A549 (cell line): ENCODE measurements around the gene C9orf78. TPM values are rescaled to one million over a fixed set of nuclear protein-coding genes. Genes with fewer than 3 reads are reported as not detected.

Experiments used
- ATAC-seq, 2 experiments: fragments of 200-7000 bp in 1 of 2; fragments of >200 bp in 1 of 2; cut with Nextera tagmentation in 1 of 2; cut with Tn5 transposase in 1 of 2; 3 replicates each; pipeline versions ENCODE4 v1.8.0 to v1.9.1; 2018 to 2020; ENCODE audit warnings: mild to moderate bottlenecking in 1 of 2, moderate library complexity in 1 of 2
- CTCF ChIA-PET: fragments of 300-600 bp; sonication (Branson Sonifier 250); formaldehyde crosslinking; extraction: SDS; loops from one replicate; lab custom pipeline; 2021; ENCODE audit warnings: antibody characterized with exemption, inconsistent platforms; lab: Yijun Ruan, JAX
- POLR2A ChIA-PET: fragments of 350-600 bp; formaldehyde crosslinking; extraction: SDS; loops from one replicate; lab custom pipeline; 2021; ENCODE audit warnings: antibody characterized with exemption, inconsistent platforms; lab: Yijun Ruan, JAX
- DNase-seq, 2 experiments: peaks; one replicate each; pipeline versions ENCODE4 v3.0.0 to v3.0.0-alpha.2; 2011 to 2016; ENCODE audit warnings: low read depth in 1 of 2, low spot score in 1 of 2
- FAIRE-seq: peaks from 2 replicates; lab custom pipeline; 2011; peaks lifted over from hg19 to GRCh38; lab: Jason Lieb, UNC
- H3K27ac ChIP-seq, 2 experiments: fragments of >200 bp; sonication (Bioruptor Twin); formaldehyde crosslinking; 3 replicates each; pipeline ENCODE4 v1.5.1; 2016 to 2017
- H3K4me1 ChIP-seq: fragments of >200 bp; sonication (Bioruptor Twin); formaldehyde crosslinking; 3 replicates; pipeline ENCODE4 v1.6.1; 2016
- H3K4me2 ChIP-seq: fragments of >200 bp; sonication (Bioruptor Twin); formaldehyde crosslinking; 3 replicates; pipeline ENCODE4 v1.6.1; 2016
- H3K4me3 ChIP-seq: fragments of >200 bp; sonication (Bioruptor Twin); formaldehyde crosslinking; 3 replicates; pipeline ENCODE4 v1.5.1; 2016
- H3K9me3 ChIP-seq: fragments of >200 bp; sonication (Bioruptor Twin); formaldehyde crosslinking; 3 replicates; pipeline ENCODE4 v1.6.1; 2016
- CBX2 ChIP-seq: fragments of 200-600 bp; sonication (generic); IDR thresholded peaks from 2 replicates; pipeline ENCODE4 v1.6.1; 2016; ENCODE audit warnings: low read depth, mild to moderate bottlenecking, borderline replicate concordance
- CEBPB ChIP-seq, 2 experiments: fragments of >200 bp in 1 of 2; sonication (Bioruptor Twin) in 1 of 2; formaldehyde crosslinking in 1 of 2; IDR thresholded peaks; 2 replicates each; pipeline ENCODE4 v1.6.1; 2012 to 2016
- CHD2 ChIP-seq: fragments of 150-350 bp; IDR thresholded peaks from 2 replicates; pipeline ENCODE4 v1.6.1; 2014; ENCODE audit warnings: low read length; ENCODE audit not compliant: partially characterized antibody
- FOSB ChIP-seq: fragments of 250-450 bp; sonication (Bioruptor Pico); IDR thresholded peaks from 2 replicates; pipeline ENCODE4 v1.5.0; 2020; ENCODE audit warnings: mild to moderate bottlenecking, moderate library complexity
- FOSL2 ChIP-seq, 2 experiments: fragments of 450-650 bp in 1 of 2; fragments of >200 bp in 1 of 2; sonication (Bioruptor Twin) in 1 of 2; formaldehyde crosslinking; IDR thresholded peaks; 2 replicates each; pipeline versions ENCODE4 v1.5.0 to v1.6.1; 2016 to 2020; ENCODE audit warnings: mild to moderate bottlenecking in 1 of 2, moderate library complexity in 1 of 2
- FOXS1 ChIP-seq: fragments of 250-450 bp; sonication (Bioruptor Pico); IDR thresholded peaks from 2 replicates; pipeline ENCODE4 v1.5.0; 2020; ENCODE audit warnings: mild to moderate bottlenecking, moderate library complexity
- GATA3 ChIP-seq: IDR thresholded peaks from 2 replicates; pipeline ENCODE4 v1.6.1; 2012; ENCODE audit warnings: borderline replicate concordance
- HES2 ChIP-seq: fragments of >200 bp; sonication (Bioruptor Twin); formaldehyde crosslinking; IDR thresholded peaks from 2 replicates; pipeline ENCODE4 v1.6.1; 2016
- HEYL ChIP-seq: fragments of 250-450 bp; sonication (Bioruptor Pico); IDR thresholded peaks from 2 replicates; pipeline ENCODE4 v1.8.0; 2021; ENCODE audit warnings: mild to moderate bottlenecking, moderate library complexity
- HOXA7 ChIP-seq: fragments of 250-450 bp; sonication (Bioruptor Pico); IDR thresholded peaks from 2 replicates; pipeline ENCODE4 v1.5.0; 2020; ENCODE audit warnings: mild to moderate bottlenecking, moderate library complexity
- JUN ChIP-seq, 2 experiments: fragments of >200 bp; sonication (Bioruptor Twin); formaldehyde crosslinking; IDR thresholded peaks; 2 replicates in 1 of 2; 3 replicates in 1 of 2; pipeline ENCODE4 v1.6.1; 2016 to 2017
- JUNB ChIP-seq: fragments of >200 bp; sonication (Bioruptor Twin); formaldehyde crosslinking; IDR thresholded peaks from 2 replicates; pipeline ENCODE4 v1.6.1; 2016
- KDM1A ChIP-seq: fragments of 200-600 bp; sonication (generic); IDR thresholded peaks from 2 replicates; pipeline ENCODE4 v1.6.1; 2016; ENCODE audit warnings: low read depth, mild to moderate bottlenecking
- KDM5A ChIP-seq: fragments of 200-600 bp; sonication (generic); IDR thresholded peaks from 2 replicates; pipeline ENCODE4 v1.6.1; 2016; ENCODE audit warnings: antibody characterized with exemption, mild to moderate bottlenecking
- MAFK ChIP-seq: fragments of 450-650 bp; IDR thresholded peaks from 2 replicates; pipeline ENCODE4 v1.6.1; 2014; ENCODE audit not compliant: partially characterized antibody
- MAX ChIP-seq: IDR thresholded peaks from 2 replicates; pipeline ENCODE4 v1.6.1; 2012
- NR3C1 ChIP-seq: fragments of >200 bp; sonication (Bioruptor Twin); formaldehyde crosslinking; IDR thresholded peaks from 3 replicates; pipeline ENCODE4 v1.6.1; 2017
- PBX3 ChIP-seq: IDR thresholded peaks from 2 replicates; pipeline ENCODE4 v1.6.1; 2012
- POLR2A ChIP-seq: IDR thresholded peaks from 2 replicates; pipeline ENCODE4 v1.6.1; 2012; ENCODE audit warnings: mild to moderate bottlenecking, low read length
- POLR2AphosphoS2 ChIP-seq: conservative IDR thresholded peaks from 2 replicates; pipeline ENCODE4 v1.6.1; 2012; ENCODE audit warnings: low read length, improper control_type of control experiment, inconsistent platforms
- RARB ChIP-seq: fragments of 250-450 bp; sonication (Bioruptor Pico); IDR thresholded peaks from 2 replicates; pipeline ENCODE4 v1.8.0; 2021; ENCODE audit warnings: mild to moderate bottlenecking, moderate library complexity
- RFX5 ChIP-seq: fragments of 450-650 bp; IDR thresholded peaks from 2 replicates; pipeline ENCODE4 v1.7.1; 2014; ENCODE audit warnings: antibody characterized with exemption, mild to moderate bottlenecking, moderate library complexity
- SMC3 ChIP-seq: fragments of >200 bp; sonication (Bioruptor Twin); formaldehyde crosslinking; IDR thresholded peaks from 3 replicates; pipeline ENCODE4 v1.6.1; 2018; ENCODE audit warnings: inconsistent platforms
- TFCP2L1 ChIP-seq: fragments of 250-450 bp; sonication (Bioruptor Pico); IDR thresholded peaks from 2 replicates; pipeline ENCODE4 v1.5.0; 2021; ENCODE audit warnings: mild to moderate bottlenecking
- ZFP36 ChIP-seq: fragments of 450-650 bp; IDR thresholded peaks from 2 replicates; pipeline ENCODE4 v1.6.1; 2014; ENCODE audit warnings: borderline replicate concordance; ENCODE audit not compliant: partially characterized antibody
- ZNF302 ChIP-seq: fragments of 250-450 bp; sonication (Bioruptor Pico); IDR thresholded peaks from 2 replicates; pipeline ENCODE4 v1.9.0; 2021; ENCODE audit warnings: inconsistent platforms, mild to moderate bottlenecking, moderate library complexity
- WGBS: methylation state at CpG from one replicate; pipeline ENCODE4 v1.1.6; 2017; ENCODE audit errors: missing lambda C conversion rate; 5-methylcytosine and 5-hydroxymethylcytosine counted together
- polyA plus RNA-seq, 4 experiments: library from polyadenylated mRNA; depleted of rRNA in 3 of 4; stranded (reverse); fragments of >200 nt; fragmentation: RNase III in 1 of 4; extraction: RNeasy Plus Mini Kit Qiagen cat#74134 plus additional on column Dnase treatment in 1 of 4; gene quantifications; 2 replicates in 3 of 4; 3 replicates in 1 of 4; pipeline ENCODE4 v1.2.3, GENCODE V29; 2011 to 2017

Gene C9orf78
- polyA plus RNA-seq, 2 of the 4 experiments (the other 2 are of a cell fraction) = 91.4 to 131 TPM

- H3K9me3 ChIP-seq = no peaks in the 10 kb centered on the region
- POLR2A ChIA-PET = no interaction called here
- CTCF ChIA-PET = no interaction called here
These were observed 7.0 kb downstream of the C9orf78 start for GRCh38 chr9:129828051-129828450.

GRCh38 chr9:129826759-129827158, 8.3 kb downstream of the C9orf78 start:
- TF ChIP-seq POLR2AphosphoS2 = no peak
- no peak for TF ChIP-seq FOSB
- TF ChIP-seq TFCP2L1 (CRISPR knock-in tag) = no peak
- no peak for TF ChIP-seq MAFK
- no peak for TF ChIP-seq JUNB
- no peak for TF ChIP-seq HES2
- no peak for TF ChIP-seq KDM5A
- TF ChIP-seq CBX2 = no peak
- no peak for TF ChIP-seq HOXA7 (CRISPR knock-in tag)
- no peak for TF ChIP-seq HEYL (CRISPR knock-in tag)
- TF ChIP-seq RARB (CRISPR knock-in tag) = no peak
- TF ChIP-seq SMC3 = no peak
- TF ChIP-seq NR3C1 = no peak
- TF ChIP-seq FOSL2 (IDR thresholded peaks at IDR 0.05) = no peak
- TF ChIP-seq FOSL2 (CRISPR knock-in tag; IDR thresholded peaks at IDR 0.05) = no peak
- no peak for TF ChIP-seq KDM1A
- no peak for TF ChIP-seq FOXS1 (CRISPR knock-in tag)
- TF ChIP-seq PBX3 = no peak
- TF ChIP-seq RFX5 = no peak
- TF ChIP-seq CHD2 = no peak
- WGBS = 65% methylated on average over 1 of the region's 1 CpG
- no peak for ATAC-seq
- ChIA-PET POLR2A (no interaction called here), CTCF (interaction anchor here (1.0 kb wide), 1 partner anchor 89 kb away, joined by 3 read pairs; no protein-coding TSS in a partner anchor)
- Histone ChIP-seq H3K4me2 (no peak overlapping the region), H3K4me3 (no peak overlapping the region), H3K27ac (no peak overlapping the region), H3K4me1 (peaks cover 6% of the 10 kb centered on the region; the same call in 2 of the 3 replicates), H3K9me3 (no peaks in the 10 kb centered on the region)
- no peak for FAIRE-seq
- no peak for DNase-seq

More at GRCh38 chr9:129828051-129828450, 7.0 kb downstream of the C9orf78 start:
- H3K4me3 ChIP-seq = no peak overlapping the region
- FAIRE-seq (no peak), ATAC-seq (no peak), DNase-seq (no peak)
- H3K4me2 ChIP-seq = no peak overlapping the region
- TF ChIP-seq ZFP36 (no peak), KDM5A (no peak), FOSB (no peak), ZNF302 (no peak), MAX (no peak), CBX2 (no peak), POLR2A (no peak), GATA3 (no peak), CEBPB (IDR thresholded peaks at IDR 0.05) (no peak), CHD2 (no peak)
- H3K27ac ChIP-seq = no peak overlapping the region
- 92% methylated on average over 9 of the region's 9 CpGs for WGBS
- no peaks in the 10 kb centered on the region for H3K4me1 ChIP-seq

- H3K27ac ChIP-seq = no peak overlapping the region
These were observed 8.7 kb downstream of the C9orf78 start for GRCh38 chr9:129826344-129826743.

More at GRCh38 chr9:129826344-129826743, 8.7 kb downstream of the C9orf78 start:
- ATAC-seq = no peak
- DNase-seq = no peak
- no peak for TF ChIP-seq JUN (IDR thresholded peaks at IDR 0.05)
- ChIA-PET POLR2A (no interaction called here), CTCF (interaction anchor here (0.9 to 1.2 kb wide), 2 partner anchors 59 to 60 kb away, joined by 3 read pairs; no protein-coding TSS in a partner anchor)
- no peak for FAIRE-seq
- peaks cover 6% of the 10 kb centered on the region; the same call in 2 of the 3 replicates for H3K4me1 ChIP-seq
- no peaks in the 10 kb centered on the region for H3K9me3 ChIP-seq
- H3K4me3 ChIP-seq = no peak overlapping the region
- WGBS = 82% methylated on average over 6 of the region's 6 CpGs
- H3K4me2 ChIP-seq = no peak overlapping the region
